GM13976 (cell line): ENCODE measurements around the gene STAT5B.
A peak's percentile ranks its signal among the peaks of the same experiment; 100 is the strongest.

Source experiments
- DNase-seq: peaks from one replicate; pipeline ENCODE4 v3.0.0; 2012; ENCODE audit warnings: low spot score
- CTCF ChIP-seq: IDR thresholded peaks from 2 replicates; pipeline ENCODE4 v1.5.1; 2012; ENCODE audit warnings: borderline replicate concordance, mild to moderate bottlenecking; ENCODE audit not compliant: insufficient read depth; ENCODE audit errors: extremely low read depth, missing control alignments, control extremely low read depth
- in situ Hi-C: fragments of 300-500 bp; cut with MboI; formaldehyde crosslinking; loops from one replicate; pipeline ENCODE4 v1.12.0; 2022; ENCODE audit warnings: low sequenced_read_pairs, mixed read lengths, inconsistent platforms; ENCODE audit not compliant: unreplicated experiment

Gene STAT5B

GRCh38 chr17:42296012-42296411 is 19.8 kb upstream of the STAT5B start:
- DNase-seq: no peak
- in situ Hi-C loops: no loop called here
- no peak for TF ChIP-seq CTCF

DNA sequence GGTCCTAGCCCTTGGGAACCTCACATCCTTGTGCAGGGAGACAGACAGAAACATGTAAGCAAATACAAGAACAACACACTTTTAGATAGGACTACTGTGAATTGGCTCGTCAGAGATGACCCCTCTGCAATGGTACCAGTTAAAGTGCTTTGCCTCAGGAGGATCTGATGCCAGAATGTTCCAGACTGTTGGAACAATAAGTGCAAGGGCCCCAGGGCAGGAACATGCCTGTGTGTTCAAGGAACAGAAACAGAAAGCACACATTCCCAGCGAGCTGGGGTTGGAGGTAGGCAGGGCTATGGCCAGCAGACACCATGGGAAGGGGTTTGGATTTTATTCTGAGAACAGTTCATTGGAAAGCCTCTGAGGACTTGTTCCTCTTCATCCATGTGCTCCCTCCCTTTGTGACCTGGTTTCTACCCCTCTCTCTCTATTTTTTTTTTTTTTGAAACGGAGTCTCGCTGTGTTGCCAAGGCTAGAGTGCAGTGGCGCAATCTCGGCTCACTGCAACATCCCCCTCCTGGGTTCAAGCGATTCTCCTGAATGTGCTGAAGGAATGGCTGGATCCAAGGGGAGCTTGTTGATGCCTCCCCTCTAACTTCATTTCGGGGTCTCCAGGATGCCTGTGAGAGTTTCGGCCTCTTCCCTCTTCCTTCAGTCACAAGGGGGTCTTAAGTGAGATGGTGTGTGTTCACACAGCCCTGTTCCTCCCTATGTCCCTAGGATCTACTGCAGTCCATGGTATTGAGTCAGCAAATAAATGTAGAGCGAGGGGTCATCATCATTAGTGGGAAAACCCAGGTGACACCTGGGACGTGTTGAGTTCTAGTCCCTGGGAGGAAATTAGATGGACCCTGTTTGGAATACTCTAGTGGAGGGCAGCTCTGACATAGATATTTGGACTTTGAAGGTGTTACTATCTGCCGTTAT is 18.5 kb upstream of the STAT5B start:
- in situ Hi-C loops: no loop called here
- no peak for DNase-seq
- TF ChIP-seq CTCF: no peak

DNA sequence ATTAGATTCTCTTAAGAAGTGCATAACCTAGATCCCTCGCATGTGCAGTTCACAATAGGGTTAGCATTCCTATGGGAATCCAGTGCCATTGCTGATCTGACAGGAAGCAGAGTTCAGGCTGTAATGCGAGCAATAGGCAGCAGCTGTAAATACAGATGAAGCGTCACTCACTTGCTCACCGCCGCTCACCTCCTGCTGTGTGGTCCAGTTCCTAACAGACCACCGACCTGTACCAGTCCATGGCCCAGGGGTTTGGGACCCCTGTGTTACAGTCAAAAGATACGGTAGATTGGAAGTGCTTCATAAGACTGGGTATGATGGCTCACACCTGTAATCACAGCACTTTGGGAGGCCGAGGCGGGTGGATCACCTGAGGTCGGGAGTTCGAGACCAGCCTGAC is 14.9 kb upstream of the STAT5B start:
- in situ Hi-C loops: no loop called here
- no peak for DNase-seq
- TF ChIP-seq CTCF: no peak

DNA sequence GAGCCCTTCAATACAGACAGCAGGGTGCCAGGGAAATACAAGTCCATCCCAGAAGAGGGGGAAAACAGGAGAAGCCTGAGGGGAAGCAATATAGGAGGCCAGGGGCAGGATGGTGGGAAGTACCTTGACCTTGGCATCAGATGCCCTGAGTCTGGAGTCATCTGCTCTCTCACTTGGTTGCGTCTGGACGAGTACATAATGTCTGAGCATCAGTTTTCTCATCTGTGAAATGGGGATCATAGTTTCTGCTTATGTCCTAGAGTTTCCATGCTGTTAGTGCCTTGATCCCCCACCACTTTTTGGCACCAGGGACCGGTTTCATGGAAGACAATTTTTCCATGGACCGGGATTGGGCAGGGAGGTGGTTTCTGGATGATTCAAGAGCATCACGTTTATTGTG is 14.4 kb upstream of the STAT5B start:
- in situ Hi-C loops: no loop called here
- no peak for DNase-seq
- TF ChIP-seq CTCF: no peak

GRCh38 chr17:42289611-42290181 is 13.5 kb upstream of the STAT5B start:
- TF ChIP-seq CTCF: no peak
- in situ Hi-C loops: no loop called here
- DNase-seq: no peak

DNA sequence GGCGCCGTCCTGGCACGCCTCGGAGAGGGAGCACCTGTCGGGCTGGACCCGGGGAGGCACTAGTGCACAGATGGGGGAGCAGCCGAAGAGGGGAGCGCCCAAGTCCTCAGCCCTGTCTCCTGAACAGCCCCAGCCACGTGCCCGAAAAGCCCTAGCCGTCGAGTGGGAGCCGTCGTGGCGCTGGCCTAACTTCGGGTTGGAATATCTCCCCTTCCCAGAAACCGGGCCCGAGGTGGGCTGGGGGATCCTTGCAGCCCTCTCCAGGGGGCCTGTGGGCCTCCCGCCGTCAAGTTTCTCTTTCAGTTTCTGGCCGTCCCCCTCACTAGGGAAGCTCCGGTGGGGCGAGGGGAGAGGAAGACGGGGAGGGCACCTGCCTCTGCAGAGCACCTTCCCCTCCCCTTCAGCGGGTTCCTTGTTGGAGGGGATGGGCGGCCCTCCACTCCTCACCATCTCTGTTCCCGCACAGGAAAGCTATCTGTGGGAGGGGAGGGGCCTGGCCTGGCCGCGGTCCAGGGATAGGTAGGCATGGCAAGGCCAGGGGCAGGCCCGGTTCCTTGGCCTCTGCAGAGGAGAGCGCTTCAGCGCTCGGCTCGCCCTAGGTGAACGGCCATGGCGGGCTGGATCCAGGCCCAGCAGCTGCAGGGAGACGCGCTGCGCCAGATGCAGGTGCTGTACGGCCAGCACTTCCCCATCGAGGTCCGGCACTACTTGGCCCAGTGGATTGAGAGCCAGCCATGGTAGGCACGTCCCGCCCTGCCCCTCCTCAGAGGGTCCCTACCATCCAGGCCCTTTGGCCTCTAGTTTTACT is 12.8 kb upstream of the STAT5B start:
- in situ Hi-C loops: no loop called here
- no peak for TF ChIP-seq CTCF
- peak; percentile 68 for DNase-seq
